ENCODE measurements around the gene OPCML. TPM values are rescaled to one million over a fixed set of nuclear protein-coding genes. Genes with fewer than 3 reads are reported as not detected.

Gene OPCML
- total RNA-seq, 2 experiments from 2014 or later = not detected

- Mint-ChIP-seq H3K4me3 (no peak overlapping the region), H3K27me3 (no peaks in the 10 kb centered on the region), H3K27ac (no peak overlapping the region), H3K4me1 (no peaks in the 10 kb centered on the region), H3K9me3 (no peaks in the 10 kb centered on the region), H3K36me3 (ENCODE audit: low read depth) (no peaks in the 10 kb centered on the region)
- CTCF ChIA-PET = no interaction called here
- POLR2A ChIA-PET = no interaction called here
- no peak for DNase-seq
Observed at GRCh38 chr11:133222425-133223330, 309.6 kb downstream of the OPCML start.

GRCh38 chr11:133219543-133219942 is 312.8 kb downstream of the OPCML start:
- no peak overlapping the region for H3K27ac Mint-ChIP-seq
- H3K4me1 Mint-ChIP-seq = no peaks in the 10 kb centered on the region
- CTCF ChIA-PET = no interaction called here
- no peaks in the 10 kb centered on the region for H3K9me3 Mint-ChIP-seq
- H3K36me3 Mint-ChIP-seq (ENCODE audit: low read depth) = no peaks in the 10 kb centered on the region
- H3K4me3 Mint-ChIP-seq = no peak overlapping the region
- peaks cover 3% of the 10 kb centered on the region for H3K27me3 Mint-ChIP-seq
- POLR2A ChIA-PET = no interaction called here
- no peak for DNase-seq

GRCh38 chr11:133216813-133217212 is 315.5 kb downstream of the OPCML start:
- no peak for DNase-seq
- no peak overlapping the region for H3K27ac Mint-ChIP-seq

DNA sequence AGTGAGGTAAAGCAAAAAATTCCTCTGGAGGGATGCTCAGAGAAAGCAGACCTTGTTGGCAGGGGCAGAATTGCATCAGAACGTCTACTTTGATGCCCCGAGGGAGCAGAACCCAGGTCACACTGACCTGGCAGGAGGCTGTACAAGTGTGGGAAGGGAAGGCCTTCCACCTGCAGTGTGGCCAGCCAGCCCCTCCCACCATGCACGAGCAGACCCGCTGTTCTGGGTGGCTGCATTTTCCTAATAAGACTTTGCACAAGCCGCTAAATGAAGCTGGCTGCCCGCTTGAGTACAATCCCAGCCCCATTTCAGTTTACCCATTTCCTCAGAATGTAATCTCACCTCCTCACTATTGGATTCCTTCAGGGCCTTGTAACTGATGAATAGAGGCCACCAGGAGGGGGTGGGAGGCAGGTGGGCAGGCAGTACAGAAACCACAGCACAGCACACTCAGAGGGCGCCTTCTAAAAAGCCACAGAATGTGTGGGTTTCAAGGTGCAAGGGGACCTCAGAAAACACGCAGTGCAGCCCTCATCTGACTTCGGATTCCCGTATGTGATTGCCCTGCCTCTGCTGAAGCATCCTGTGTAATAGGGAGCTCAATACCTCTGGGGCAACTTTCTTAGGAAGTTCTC is 316.6 kb downstream of the OPCML start:
- H3K4me1 Mint-ChIP-seq = no peaks in the 10 kb centered on the region
- DNase-seq = no peak
- H3K4me3 Mint-ChIP-seq = no peak overlapping the region
- ChIA-PET CTCF (no interaction called here), POLR2A (no interaction called here)
- no peaks in the 10 kb centered on the region for H3K9me3 Mint-ChIP-seq
- H3K27ac Mint-ChIP-seq = no peak overlapping the region
- H3K27me3 Mint-ChIP-seq = peaks cover 3% of the 10 kb centered on the region
- no peaks in the 10 kb centered on the region for H3K36me3 Mint-ChIP-seq (ENCODE audit: low read depth)

More at GRCh38 chr11:133216813-133217212, 315.5 kb downstream of the OPCML start:
- H3K4me3 Mint-ChIP-seq = no peak overlapping the region
- H3K4me1 Mint-ChIP-seq = no peaks in the 10 kb centered on the region
- no peaks in the 10 kb centered on the region for H3K9me3 Mint-ChIP-seq
- H3K36me3 Mint-ChIP-seq (ENCODE audit: low read depth) = no peaks in the 10 kb centered on the region
- POLR2A ChIA-PET = no interaction called here
- peaks cover 3% of the 10 kb centered on the region for H3K27me3 Mint-ChIP-seq
- CTCF ChIA-PET = no interaction called here

DNA sequence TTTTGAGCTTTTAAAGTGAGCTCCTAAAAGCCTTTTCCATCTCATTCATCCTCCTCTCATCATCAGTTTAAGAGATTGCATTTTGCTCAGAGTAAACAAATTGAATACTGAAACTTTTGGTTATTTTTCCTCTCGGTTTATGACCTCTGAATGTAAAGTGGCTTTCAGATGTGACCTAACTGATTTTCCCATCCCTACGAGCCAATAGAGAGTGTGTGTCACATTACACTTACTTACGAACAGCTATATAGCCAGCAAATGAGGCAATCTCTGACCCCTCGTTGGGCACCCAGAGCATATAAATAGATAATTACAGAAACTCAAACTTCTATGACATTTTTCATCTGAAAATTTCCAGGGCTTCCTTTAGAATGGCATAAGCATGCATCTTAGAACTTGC is 317.7 kb downstream of the OPCML start:
- Mint-ChIP-seq H3K27ac (no peak overlapping the region), H3K9me3 (no peaks in the 10 kb centered on the region), H3K4me3 (no peak overlapping the region), H3K27me3 (peaks cover 3% of the 10 kb centered on the region), H3K36me3 (ENCODE audit: low read depth) (no peaks in the 10 kb centered on the region), H3K4me1 (no peaks in the 10 kb centered on the region)
- ChIA-PET POLR2A (no interaction called here), CTCF (no interaction called here)
- no peak for DNase-seq

DNA sequence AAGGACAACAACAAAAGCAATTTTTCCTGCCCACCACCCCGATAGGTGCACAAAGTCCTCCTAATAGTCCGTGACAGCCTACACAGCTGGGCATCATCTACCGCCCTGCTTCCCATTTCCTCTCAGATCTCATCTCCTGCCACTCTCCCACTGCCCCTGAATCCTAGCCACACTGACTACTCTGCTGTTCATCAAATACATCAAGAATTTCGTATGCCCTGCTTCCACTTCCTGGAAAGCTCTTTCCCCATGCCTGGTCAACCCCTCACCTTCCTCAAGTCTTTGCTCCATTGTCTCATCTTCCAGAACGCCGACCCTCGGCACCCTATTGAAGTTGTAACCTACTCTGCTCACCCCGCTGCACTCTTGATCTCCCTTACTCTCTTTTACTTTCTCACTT is 320.1 kb downstream of the OPCML start:
- peaks cover under 1% of the 10 kb centered on the region for H3K9me3 Mint-ChIP-seq
- ChIA-PET POLR2A (no interaction called here), CTCF (no interaction called here)
- H3K36me3 Mint-ChIP-seq (ENCODE audit: low read depth) = no peaks in the 10 kb centered on the region
- peaks cover 3% of the 10 kb centered on the region for H3K27me3 Mint-ChIP-seq
- no peak overlapping the region for H3K27ac Mint-ChIP-seq
- H3K4me1 Mint-ChIP-seq = no peaks in the 10 kb centered on the region
- no peak overlapping the region for H3K4me3 Mint-ChIP-seq
- DNase-seq = no peak

- ChIA-PET CTCF (no interaction called here), POLR2A (no interaction called here)
- H3K4me1 Mint-ChIP-seq = no peaks in the 10 kb centered on the region
- no peak overlapping the region for H3K27ac Mint-ChIP-seq
- no peaks in the 10 kb centered on the region for H3K36me3 Mint-ChIP-seq (ENCODE audit: low read depth)
- peaks cover 2% of the 10 kb centered on the region for H3K9me3 Mint-ChIP-seq
- H3K27me3 Mint-ChIP-seq = no peaks in the 10 kb centered on the region
- no peak for DNase-seq
- no peak overlapping the region for H3K4me3 Mint-ChIP-seq
Observed at GRCh38 chr11:133207995-133208394, 324.3 kb downstream of the OPCML start.

- CTCF ChIA-PET = no interaction called here
- Mint-ChIP-seq H3K36me3 (ENCODE audit: low read depth) (no peaks in the 10 kb centered on the region), H3K27me3 (no peaks in the 10 kb centered on the region), H3K4me1 (no peaks in the 10 kb centered on the region), H3K4me3 (no peak overlapping the region), H3K9me3 (peaks cover 2% of the 10 kb centered on the region), H3K27ac (no peak overlapping the region)
- POLR2A ChIA-PET = no interaction called here
- no peak for DNase-seq
Observed at GRCh38 chr11:133206313-133207005, 325.8 kb downstream of the OPCML start.

- POLR2A ChIA-PET = no interaction called here
- peaks cover 4% of the 10 kb centered on the region for H3K9me3 Mint-ChIP-seq
- H3K36me3 Mint-ChIP-seq (ENCODE audit: low read depth) = no peaks in the 10 kb centered on the region
- H3K4me1 Mint-ChIP-seq = no peaks in the 10 kb centered on the region
- CTCF ChIA-PET = no interaction called here
- H3K27me3 Mint-ChIP-seq = no peaks in the 10 kb centered on the region
- DNase-seq = no peak
- H3K4me3 Mint-ChIP-seq = no peak overlapping the region
- no peak overlapping the region for H3K27ac Mint-ChIP-seq
Observed at GRCh38 chr11:133204158-133204557, 328.1 kb downstream of the OPCML start.

DNA sequence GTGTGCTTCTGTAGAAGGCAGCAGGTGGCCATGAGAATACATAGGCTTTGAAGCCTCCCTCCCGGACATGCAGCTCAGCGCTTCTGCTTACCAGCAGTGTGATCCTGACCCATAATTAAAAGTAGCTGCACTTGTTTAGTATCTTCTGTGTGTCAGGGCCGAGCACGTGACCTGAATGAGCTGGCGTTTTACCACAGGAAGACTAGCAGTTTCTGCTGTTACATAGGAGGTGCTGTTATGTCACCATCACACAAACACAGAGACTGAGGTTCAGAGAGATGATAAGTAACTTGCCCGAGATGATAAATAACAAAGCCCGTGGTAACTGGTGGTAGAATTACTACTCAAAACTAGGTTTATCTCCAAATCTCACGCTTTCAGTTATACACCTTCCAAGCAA is 329.5 kb downstream of the OPCML start:
- Mint-ChIP-seq H3K4me1 (no peaks in the 10 kb centered on the region), H3K4me3 (no peak overlapping the region), H3K36me3 (ENCODE audit: low read depth) (no peaks in the 10 kb centered on the region), H3K9me3 (peaks cover 4% of the 10 kb centered on the region), H3K27me3 (no peaks in the 10 kb centered on the region), H3K27ac (no peak overlapping the region)
- POLR2A ChIA-PET = interaction anchor here (0.6 kb wide), 1 partner anchor 938 kb away, joined by 3 read pairs; no protein-coding TSS in a partner anchor
- no peak for DNase-seq
- CTCF ChIA-PET = no interaction called here

DNA sequence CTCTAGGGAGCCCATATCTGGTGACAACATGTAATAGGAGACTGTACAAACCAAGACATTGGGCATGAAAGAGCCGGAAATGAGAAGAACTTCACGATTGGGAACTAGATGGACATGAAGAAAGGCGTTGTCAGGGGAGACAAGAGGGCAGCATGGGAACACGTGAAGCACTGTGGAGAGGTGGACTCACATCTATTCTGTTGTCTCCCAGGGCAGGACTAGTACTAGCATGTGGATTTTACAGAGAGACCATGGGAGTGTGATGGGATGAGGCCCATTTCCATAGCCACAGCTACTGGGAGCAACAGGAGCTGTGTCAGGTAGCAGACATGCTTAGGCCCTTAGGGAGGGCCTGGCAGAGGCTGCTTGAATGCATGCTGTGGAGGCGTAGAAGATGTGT is 333.9 kb downstream of the OPCML start:
- Mint-ChIP-seq H3K9me3 (peaks cover 2% of the 10 kb centered on the region), H3K4me3 (no peak overlapping the region), H3K36me3 (ENCODE audit: low read depth) (no peaks in the 10 kb centered on the region), H3K27ac (no peak overlapping the region), H3K4me1 (no peaks in the 10 kb centered on the region), H3K27me3 (no peaks in the 10 kb centered on the region)
- POLR2A ChIA-PET = no interaction called here
- no peak for DNase-seq
- CTCF ChIA-PET = interaction anchor here (0.9 kb wide), 1 partner anchor 63 kb away, joined by 3 read pairs; no protein-coding TSS in a partner anchor

GRCh38 chr11:133197425-133197824 is 334.9 kb downstream of the OPCML start:
- no peaks in the 10 kb centered on the region for H3K36me3 Mint-ChIP-seq (ENCODE audit: low read depth)
- H3K4me1 Mint-ChIP-seq = no peaks in the 10 kb centered on the region
- no peak overlapping the region for H3K27ac Mint-ChIP-seq
- H3K27me3 Mint-ChIP-seq = no peaks in the 10 kb centered on the region
- POLR2A ChIA-PET = no interaction called here
- H3K4me3 Mint-ChIP-seq = no peak overlapping the region
- CTCF ChIA-PET = no interaction called here
- peaks cover 2% of the 10 kb centered on the region for H3K9me3 Mint-ChIP-seq
- DNase-seq = no peak

DNA sequence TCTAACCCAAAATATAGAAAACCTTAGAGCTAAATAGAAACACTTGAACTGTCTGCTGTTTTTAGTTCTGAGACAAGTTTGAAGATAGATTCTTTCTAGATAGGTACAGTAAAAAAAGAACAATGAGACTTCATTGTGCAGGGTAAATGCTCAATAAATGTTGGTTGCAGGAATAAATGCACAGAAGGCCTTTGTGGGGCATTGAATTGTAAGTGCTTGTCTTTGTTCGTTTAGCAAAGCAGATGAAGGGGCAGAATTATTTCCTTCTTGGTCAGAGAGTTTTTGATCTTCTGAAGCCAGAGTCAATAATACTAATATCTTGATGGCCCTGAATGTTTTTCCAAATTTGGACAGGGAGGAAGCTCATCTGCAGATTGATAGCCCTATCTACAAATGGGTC is 340.4 kb downstream of the OPCML start:
- no peaks in the 10 kb centered on the region for H3K9me3 Mint-ChIP-seq
- H3K4me3 Mint-ChIP-seq = no peak overlapping the region
- H3K27ac Mint-ChIP-seq = no peak overlapping the region
- H3K27me3 Mint-ChIP-seq = no peaks in the 10 kb centered on the region
- DNase-seq = no peak
- no peaks in the 10 kb centered on the region for H3K36me3 Mint-ChIP-seq (ENCODE audit: low read depth)
- CTCF ChIA-PET = no interaction called here
- POLR2A ChIA-PET = no interaction called here
- no peaks in the 10 kb centered on the region for H3K4me1 Mint-ChIP-seq

All from activated CD4-positive, alpha-beta memory T cell treated with anti-CD3 and anti-CD28 coated beads, Interleukin-2, amount 10 ng/mL, durations not matched to agents 7 days and 5 days (primary cell).